Upper lobe of left lung (tissue), 4 donors: ENCODE results near the gene TNFRSF12A.

Source experiments
- CTCF ChIP-seq, 6 experiments: fragments of 450-650 bp in 4 of 6; fragments of 200-600 bp in 2 of 6; sonication (generic) in 2 of 6; IDR thresholded peaks; one replicate each; pipeline ENCODE4 v1.5.1; 2016 to 2019; ENCODE audit warnings: antibody characterized with exemption in 6 of 6
- POLR2A ChIP-seq, 4 donors: fragments of 450-650 bp; IDR thresholded peaks; one replicate each; pipeline ENCODE4 v1.5.1; 2016 to 2017; ENCODE audit warnings: antibody characterized with exemption in 4 of 4, mild to moderate bottlenecking in 2 of 4

DNA sequence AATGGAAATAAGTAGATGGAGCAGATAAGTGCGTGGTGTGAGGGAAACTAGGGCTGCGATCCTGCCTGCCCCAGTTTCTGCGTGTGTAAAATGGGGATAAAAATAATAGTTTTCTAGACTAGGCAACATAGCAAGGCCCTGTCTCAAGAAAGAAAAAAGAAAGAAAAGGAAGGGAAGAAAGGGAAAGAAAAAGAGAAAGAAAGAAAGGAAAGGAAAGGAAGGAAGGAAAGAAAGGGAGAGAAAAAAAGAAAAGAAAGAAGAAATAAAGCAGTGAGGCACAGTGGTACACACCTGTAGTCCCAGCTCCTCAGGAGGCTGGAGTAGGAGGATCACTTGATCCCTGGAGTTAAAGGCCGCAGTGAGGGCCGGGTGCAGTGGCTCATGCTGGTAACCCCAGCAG, 37.8 kb upstream of the TNFRSF12A start:
- no peak for TF ChIP-seq POLR2A (IDR thresholded peaks at IDR 0.05)
- TF ChIP-seq CTCF (IDR thresholded peaks at IDR 0.05) = no peak
